Type B pancreatic cell (in vitro differentiated cells): ENCODE results near the gene NXT2. TPM values are rescaled to one million over a fixed set of nuclear protein-coding genes. Genes with fewer than 3 reads are reported as not detected.

Experiments
- DNase-seq: peaks from one replicate; pipeline ENCODE4 v3.0.0; 2021; ENCODE audit warnings: mixed read lengths; ENCODE audit not compliant: unreplicated experiment; ENCODE audit errors: extremely low spot score
- H3K27ac Mint-ChIP-seq: 2 replicates; pipeline ENCODE4 v1.8.0; 2021; ENCODE audit warnings: mild to moderate bottlenecking, mixed read lengths
- H3K27me3 Mint-ChIP-seq: 2 replicates; pipeline ENCODE4 v1.8.0; 2021; ENCODE audit warnings: mixed read lengths
- H3K36me3 Mint-ChIP-seq: 2 replicates; pipeline ENCODE4 v1.8.0; 2021; ENCODE audit warnings: mixed read lengths
- H3K4me1 Mint-ChIP-seq: one replicate; pipeline ENCODE4 v1.8.0; 2021; ENCODE audit warnings: mixed read lengths; ENCODE audit not compliant: unreplicated experiment
- H3K4me3 Mint-ChIP-seq: 2 replicates; pipeline ENCODE4 v1.8.0; 2021; ENCODE audit warnings: mild to moderate bottlenecking, mixed read lengths
- H3K9me3 Mint-ChIP-seq: 2 replicates; pipeline ENCODE4 v1.8.0; 2021; ENCODE audit warnings: mixed read lengths
- total RNA-seq: library from RNA; stranded (reverse); gene quantifications from 2 replicates; pipeline ENCODE4 v1.2.1, GENCODE V29; 2021; ENCODE audit warnings: low replicate concordance
- TF ChIP-seq, protein P1 (sequence below): fragments of 200-600 bp; sonication (generic); conservative IDR thresholded peaks from 2 replicates; pipeline ENCODE4 v1.5.0; 2021; ENCODE audit warnings: antibody characterized with exemption, mild to moderate bottlenecking

The NXT2 gene
- total RNA-seq, 1 donor from 2014 or later = 13.4 TPM

DNA sequence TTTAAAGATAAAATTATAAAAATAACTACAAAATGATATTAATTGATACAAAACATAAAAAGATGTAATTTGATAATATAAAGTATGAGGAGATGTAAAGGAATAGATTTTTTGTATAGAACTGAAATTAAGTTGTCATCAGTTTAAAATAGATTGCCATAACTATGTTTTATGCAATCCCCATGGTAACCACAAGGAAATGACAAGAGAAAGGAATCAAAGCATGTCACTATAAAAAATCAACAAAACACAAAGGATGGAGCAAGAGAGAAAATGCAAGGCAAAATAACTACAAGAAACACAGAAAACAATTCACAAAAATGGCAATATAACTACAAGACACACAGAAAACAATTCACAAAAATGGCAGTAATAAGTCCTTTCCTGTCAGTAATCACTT, 27.7 kb upstream of the NXT2 start:
- Mint-ChIP-seq H3K4me3 (no peak overlapping the region), H3K9me3 (no peaks in the 10 kb centered on the region), H3K27ac (no peak overlapping the region), H3K36me3 (no peaks in the 10 kb centered on the region), H3K4me1 (no peaks in the 10 kb centered on the region), H3K27me3 (peaks cover 13% of the 10 kb centered on the region)
- no peak for DNase-seq
- TF ChIP-seq, protein P1, sequence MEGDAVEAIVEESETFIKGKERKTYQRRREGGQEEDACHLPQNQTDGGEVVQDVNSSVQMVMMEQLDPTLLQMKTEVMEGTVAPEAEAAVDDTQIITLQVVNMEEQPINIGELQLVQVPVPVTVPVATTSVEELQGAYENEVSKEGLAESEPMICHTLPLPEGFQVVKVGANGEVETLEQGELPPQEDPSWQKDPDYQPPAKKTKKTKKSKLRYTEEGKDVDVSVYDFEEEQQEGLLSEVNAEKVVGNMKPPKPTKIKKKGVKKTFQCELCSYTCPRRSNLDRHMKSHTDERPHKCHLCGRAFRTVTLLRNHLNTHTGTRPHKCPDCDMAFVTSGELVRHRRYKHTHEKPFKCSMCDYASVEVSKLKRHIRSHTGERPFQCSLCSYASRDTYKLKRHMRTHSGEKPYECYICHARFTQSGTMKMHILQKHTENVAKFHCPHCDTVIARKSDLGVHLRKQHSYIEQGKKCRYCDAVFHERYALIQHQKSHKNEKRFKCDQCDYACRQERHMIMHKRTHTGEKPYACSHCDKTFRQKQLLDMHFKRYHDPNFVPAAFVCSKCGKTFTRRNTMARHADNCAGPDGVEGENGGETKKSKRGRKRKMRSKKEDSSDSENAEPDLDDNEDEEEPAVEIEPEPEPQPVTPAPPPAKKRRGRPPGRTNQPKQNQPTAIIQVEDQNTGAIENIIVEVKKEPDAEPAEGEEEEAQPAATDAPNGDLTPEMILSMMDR = peak; percentile 55

DNA sequence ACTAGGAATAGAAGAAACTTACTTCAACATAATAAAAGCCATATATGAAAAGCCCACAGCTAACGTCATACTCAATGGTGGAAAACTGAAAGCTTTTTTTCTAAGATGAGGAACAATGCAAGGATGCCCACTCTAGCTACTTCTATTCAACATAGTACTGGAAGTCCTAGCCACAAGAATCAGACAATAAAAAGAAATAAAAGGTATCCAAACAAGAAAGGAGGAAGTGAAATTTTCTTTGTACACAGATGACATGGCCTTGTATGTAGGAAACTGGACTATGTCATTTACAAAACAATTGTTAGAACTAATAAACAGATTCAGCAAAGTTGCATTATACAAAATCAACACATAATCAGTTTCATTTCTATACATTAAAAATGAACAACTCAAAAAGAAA, 25.5 kb upstream of the NXT2 start:
- Mint-ChIP-seq H3K9me3 (no peaks in the 10 kb centered on the region), H3K27me3 (peaks cover 17% of the 10 kb centered on the region)

DNA sequence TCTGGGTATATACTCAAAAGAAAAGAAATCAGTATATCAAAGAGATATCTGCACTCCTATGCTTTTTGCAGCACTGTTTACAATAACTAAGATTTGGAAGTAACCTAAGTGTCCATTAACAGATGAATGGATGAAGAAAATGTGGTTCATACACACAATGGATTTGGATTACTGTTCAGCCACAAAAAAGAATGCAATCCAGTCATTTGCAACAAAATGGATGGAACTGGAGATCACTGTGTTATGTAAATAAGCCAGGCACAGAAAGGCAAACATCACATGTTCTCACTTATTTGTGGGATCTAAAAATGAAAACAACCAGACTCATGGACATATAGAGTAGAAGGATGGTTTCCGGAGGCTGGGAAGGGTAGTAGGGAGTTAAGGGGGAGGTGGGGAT, 17.6 kb upstream of the NXT2 start:
- H3K4me1 Mint-ChIP-seq = no peaks in the 10 kb centered on the region
- no peak overlapping the region for H3K4me3 Mint-ChIP-seq
- TF ChIP-seq, protein P1 = no peak
- no peaks in the 10 kb centered on the region for H3K36me3 Mint-ChIP-seq
- no peaks in the 10 kb centered on the region for H3K9me3 Mint-ChIP-seq
- no peak overlapping the region for H3K27ac Mint-ChIP-seq
- H3K27me3 Mint-ChIP-seq = peaks cover 27% of the 10 kb centered on the region
- no peak for DNase-seq

More for the DNA sequence above, 25.5 kb upstream of the NXT2 start:
- DNase-seq = no peak
- TF ChIP-seq, protein P1 = no peak
- H3K27ac Mint-ChIP-seq = no peak overlapping the region
- no peak overlapping the region for H3K4me3 Mint-ChIP-seq
- no peaks in the 10 kb centered on the region for H3K4me1 Mint-ChIP-seq
- H3K36me3 Mint-ChIP-seq = no peaks in the 10 kb centered on the region

DNA sequence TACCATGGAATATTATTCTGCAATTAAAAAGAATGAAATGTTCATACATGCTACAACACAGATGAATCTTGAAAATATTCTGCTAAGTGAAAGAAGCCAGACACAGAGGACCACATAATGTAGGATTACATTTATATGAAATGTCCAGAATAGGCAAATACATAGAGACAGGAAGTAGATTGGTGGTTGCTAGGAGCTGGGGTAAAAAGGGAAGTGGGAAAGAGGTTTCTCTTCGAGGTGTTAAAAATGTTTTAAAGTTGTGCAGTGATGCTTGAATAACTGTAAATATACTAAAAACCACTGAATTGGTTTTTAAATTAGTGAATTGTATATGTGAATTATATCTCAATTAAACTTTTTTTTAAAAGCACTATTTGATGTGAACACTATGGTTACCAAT, 3.6 kb upstream of the NXT2 start:
- Mint-ChIP-seq H3K27me3 (peaks cover 44% of the 10 kb centered on the region), H3K36me3 (no peaks in the 10 kb centered on the region), H3K4me1 (peaks cover 5% of the 10 kb centered on the region), H3K27ac (no peak overlapping the region), H3K9me3 (peaks cover 6% of the 10 kb centered on the region), H3K4me3 (no peak overlapping the region)
- TF ChIP-seq, protein P1 = no peak
- no peak for DNase-seq

DNA sequence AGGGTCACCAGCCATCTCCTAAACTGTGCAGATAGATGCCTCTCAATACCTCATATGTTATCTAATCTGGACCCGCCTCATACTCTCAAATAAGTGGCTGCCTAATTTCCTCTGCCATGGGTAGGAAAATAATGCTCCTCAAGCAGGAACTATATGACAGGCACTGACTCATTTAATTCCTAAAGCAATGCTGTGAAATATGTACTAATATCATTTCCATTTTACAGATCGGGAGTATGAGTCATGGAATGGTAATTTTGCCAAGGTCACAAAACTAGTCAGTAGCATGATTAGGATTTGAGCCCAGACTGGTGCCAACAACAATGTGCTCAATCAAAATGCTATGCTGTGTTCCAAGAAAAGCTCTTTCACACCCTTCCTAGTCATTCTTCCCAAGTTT, 3.0 kb upstream of the NXT2 start:
- H3K4me1 Mint-ChIP-seq = peaks cover 5% of the 10 kb centered on the region
- no peak overlapping the region for H3K27ac Mint-ChIP-seq
- H3K9me3 Mint-ChIP-seq = peaks cover 6% of the 10 kb centered on the region
- DNase-seq = no peak
- no peaks in the 10 kb centered on the region for H3K36me3 Mint-ChIP-seq
- TF ChIP-seq, protein P1 = no peak
- peaks cover 43% of the 10 kb centered on the region for H3K27me3 Mint-ChIP-seq
- no peak overlapping the region for H3K4me3 Mint-ChIP-seq

DNA sequence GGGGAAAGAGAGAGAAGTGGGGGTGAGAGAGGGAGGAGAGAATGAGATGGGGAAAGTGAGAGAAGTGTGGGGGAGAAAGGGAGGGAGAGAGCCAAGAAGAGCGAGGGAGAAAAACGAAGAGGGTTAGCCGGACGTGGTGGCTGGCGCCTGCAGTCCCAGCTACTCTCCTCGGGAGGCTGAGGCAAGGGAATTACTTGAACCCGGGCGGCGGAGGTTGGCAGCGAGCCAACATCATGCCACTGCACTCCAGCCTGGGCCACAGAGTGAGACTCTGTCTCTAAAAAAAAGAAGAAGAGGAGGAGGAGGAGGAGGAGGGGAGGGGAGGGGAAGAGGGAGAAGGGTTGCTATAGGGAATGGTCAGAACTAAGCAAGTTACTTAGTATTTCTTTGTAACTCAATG, 1.7 kb upstream of the NXT2 start:
- H3K27me3 Mint-ChIP-seq = peaks cover 38% of the 10 kb centered on the region
- H3K36me3 Mint-ChIP-seq = peaks cover 3% of the 10 kb centered on the region
- peaks cover 5% of the 10 kb centered on the region for H3K4me1 Mint-ChIP-seq
- no peak for DNase-seq
- peaks cover 6% of the 10 kb centered on the region for H3K9me3 Mint-ChIP-seq
- TF ChIP-seq, protein P1 = no peak
- H3K4me3 Mint-ChIP-seq = peak overlapping the region; percentile 59
- peak overlapping the region; percentile 98 for H3K27ac Mint-ChIP-seq
